NT2/D1 (cell line): ENCODE results near the gene ZBTB37.

Experiments used
- SUZ12 ChIP-seq: IDR thresholded peaks from 2 replicates; pipeline ENCODE4 v1.6.1; 2011; ENCODE audit not compliant: insufficient read length, insufficient read depth; ENCODE audit errors: extremely low read depth
- YY1 ChIP-seq: IDR thresholded peaks from 2 replicates; pipeline ENCODE4 v1.6.1; 2011; ENCODE audit not compliant: insufficient read length, insufficient read depth

DNA sequence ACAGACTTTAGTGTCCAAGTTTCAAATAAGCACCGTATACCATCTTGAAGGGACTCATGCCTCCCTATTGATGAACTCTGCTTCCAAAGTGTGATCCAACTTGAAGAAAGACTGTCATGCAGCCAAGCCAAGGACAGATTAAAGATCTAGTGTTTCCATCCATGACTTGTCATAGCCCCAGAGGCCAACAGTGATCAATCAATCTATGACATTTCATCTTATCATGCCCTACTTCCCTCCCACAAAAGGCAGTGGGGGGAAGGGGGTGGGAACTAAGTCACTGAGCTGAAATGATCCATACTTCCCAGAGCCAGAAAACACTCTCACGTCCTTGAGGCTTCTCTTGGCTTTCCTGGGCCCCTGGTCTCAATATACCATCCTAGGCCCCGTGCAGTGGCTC, 44.9 kb downstream of the ZBTB37 start:
- TF ChIP-seq YY1 = no peak
- no peak for TF ChIP-seq SUZ12
